ENCODE data around the gene TFAM. TPM values are rescaled to one million over a fixed set of nuclear protein-coding genes. Genes with fewer than 3 reads are reported as not detected.
A peak's percentile ranks its signal among the peaks of the same experiment; 100 is the strongest.

Gene TFAM
- total RNA-seq, 1 donor from 2014 or later, result 13.3 TPM

- Histone ChIP-seq H3K36me3 (peaks cover 0 to 21% of the 10 kb centered on the region in 2 donors), H3K27ac (peak overlapping the region; percentile 90), H3K4me1 (peaks cover 19% of the 10 kb centered on the region), H3K27me3 (no peaks in the 10 kb centered on the region), H3K4me3 (peak overlapping the region; percentile 86 to 91), H3K9me3 (no peaks in the 10 kb centered on the region)
- TF ChIP-seq CTCF (IDR thresholded peaks at IDR 0.05) (no peak), POLR2AphosphoS5 (IDR thresholded peaks at IDR 0.05; ENCODE audit: insufficient read depth in 1 of 2, low read depth in 1 of 2) (no peak), POLR2A (IDR thresholded peaks at IDR 0.05) (no peak)
- intact Hi-C loops (cut with DNase I), result no loop called here
- no peak for DNase-seq (ENCODE audit: extremely low spot score in 2 of 2)
These were observed 538 bp downstream of the TFAM start for GRCh38 chr10:58385784-58386112.

GRCh38 chr10:58389024-58389423 lies 3.8 kb downstream of the TFAM start:
- no peaks in the 10 kb centered on the region for H3K9me3 ChIP-seq
- intact Hi-C loops (cut with DNase I), result no loop called here
- no peaks in the 10 kb centered on the region for H3K27me3 ChIP-seq
- H3K4me1 ChIP-seq, result peaks cover 19% of the 10 kb centered on the region
- no peak for TF ChIP-seq POLR2AphosphoS5 (IDR thresholded peaks at IDR 0.05; ENCODE audit: insufficient read depth in 1 of 2, low read depth in 1 of 2)
- TF ChIP-seq CTCF (IDR thresholded peaks at IDR 0.05), result no peak
- TF ChIP-seq POLR2A (IDR thresholded peaks at IDR 0.05), result no peak
- H3K36me3 ChIP-seq, result peaks cover 0 to 44% of the 10 kb centered on the region in 2 donors
- no peak overlapping the region for H3K27ac ChIP-seq
- no peak overlapping the region for H3K4me3 ChIP-seq
- DNase-seq (ENCODE audit: extremely low spot score in 2 of 2), result no peak

DNA sequence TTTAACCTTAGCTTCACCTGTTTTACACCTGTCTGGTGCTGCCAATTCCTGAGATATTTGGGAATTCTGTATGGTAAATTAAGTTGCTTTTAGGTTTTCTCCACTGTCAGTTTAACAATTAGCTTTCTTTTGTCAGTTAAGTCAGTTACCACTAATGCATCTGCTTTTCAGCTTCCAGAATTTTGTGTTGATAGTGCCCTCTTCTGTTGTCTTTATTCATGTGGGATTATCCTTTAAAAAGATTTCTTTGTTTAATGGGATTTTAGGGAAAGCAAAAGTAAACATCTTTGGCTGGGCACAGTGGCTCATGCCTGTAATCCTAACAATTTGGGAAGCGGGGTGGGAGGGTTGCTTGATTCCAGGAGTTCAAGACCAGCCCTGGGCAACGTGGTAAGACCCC lies 8.1 kb downstream of the TFAM start:
- TF ChIP-seq POLR2A (IDR thresholded peaks at IDR 0.05) (no peak), CTCF (IDR thresholded peaks at IDR 0.05) (no peak), POLR2AphosphoS5 (IDR thresholded peaks at IDR 0.05; ENCODE audit: insufficient read depth in 1 of 2, low read depth in 1 of 2) (no peak)
- intact Hi-C loops (cut with DNase I), result no loop called here
- Histone ChIP-seq H3K4me3 (no peak overlapping the region), H3K36me3 (peaks cover 0 to 66% of the 10 kb centered on the region in 2 donors), H3K27me3 (no peaks in the 10 kb centered on the region), H3K4me1 (no peaks in the 10 kb centered on the region), H3K9me3 (no peaks in the 10 kb centered on the region), H3K27ac (no peak overlapping the region)
- DNase-seq (ENCODE audit: extremely low spot score in 2 of 2), result no peak

DNA sequence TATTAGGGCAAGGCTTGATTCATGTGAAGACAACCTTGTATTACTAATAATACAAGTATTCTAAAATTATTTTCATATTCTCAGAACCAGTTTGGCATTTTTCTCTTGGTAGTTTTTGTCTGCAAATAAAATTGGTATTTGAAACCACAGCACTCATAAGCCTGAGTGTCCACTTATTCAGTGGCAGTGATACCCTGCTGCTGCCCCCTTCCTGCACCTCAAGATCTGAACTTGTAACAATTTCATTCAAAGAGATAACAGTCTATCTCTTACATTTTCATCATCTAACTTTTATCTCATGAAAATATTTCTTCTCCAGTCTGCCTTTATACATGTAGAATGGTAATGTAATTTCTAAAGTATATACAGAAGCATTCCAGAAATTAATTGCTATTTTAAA lies 9.3 kb downstream of the TFAM start:
- TF ChIP-seq CTCF (IDR thresholded peaks at IDR 0.05) (no peak), POLR2AphosphoS5 (IDR thresholded peaks at IDR 0.05; ENCODE audit: insufficient read depth in 1 of 2, low read depth in 1 of 2) (no peak), POLR2A (IDR thresholded peaks at IDR 0.05) (no peak)
- intact Hi-C loops (cut with DNase I), result no loop called here
- Histone ChIP-seq H3K4me3 (no peak overlapping the region), H3K27me3 (no peaks in the 10 kb centered on the region), H3K9me3 (no peaks in the 10 kb centered on the region), H3K36me3 (peaks cover 0 to 56% of the 10 kb centered on the region in 2 donors), H3K27ac (no peak overlapping the region), H3K4me1 (no peaks in the 10 kb centered on the region)
- no peak for DNase-seq (ENCODE audit: extremely low spot score in 2 of 2)

DNA sequence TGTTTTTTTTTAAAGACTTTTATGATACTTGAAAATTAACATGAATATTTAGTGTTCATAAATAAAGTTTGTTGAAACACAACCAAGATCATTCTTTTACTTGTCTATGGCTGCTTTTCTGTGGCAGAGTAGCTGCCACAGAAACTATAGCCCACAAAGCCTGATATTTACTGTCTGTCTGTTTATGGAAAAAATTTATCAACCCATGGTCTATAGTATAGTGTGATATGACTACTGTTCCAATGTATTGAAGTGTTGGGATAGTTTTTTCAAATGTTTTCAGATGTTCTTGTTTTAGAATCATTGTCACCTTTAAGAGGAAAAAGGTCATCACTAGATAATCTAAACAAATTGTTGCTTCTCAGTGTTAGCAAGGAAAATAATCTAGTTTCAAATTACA lies 10.8 kb downstream of the TFAM start:
- no peak for DNase-seq (ENCODE audit: extremely low spot score in 2 of 2)
- H3K4me3 ChIP-seq, result no peak overlapping the region
- H3K27me3 ChIP-seq, result no peaks in the 10 kb centered on the region
- H3K9me3 ChIP-seq, result no peaks in the 10 kb centered on the region
- H3K36me3 ChIP-seq, result peaks cover 0 to 42% of the 10 kb centered on the region in 2 donors
- intact Hi-C loops (cut with DNase I), result no loop called here
- H3K4me1 ChIP-seq, result no peaks in the 10 kb centered on the region
- TF ChIP-seq POLR2A (IDR thresholded peaks at IDR 0.05), result no peak
- TF ChIP-seq POLR2AphosphoS5 (IDR thresholded peaks at IDR 0.05; ENCODE audit: insufficient read depth in 1 of 2, low read depth in 1 of 2), result no peak
- TF ChIP-seq CTCF (IDR thresholded peaks at IDR 0.05), result no peak
- H3K27ac ChIP-seq, result no peak overlapping the region
